Breast epithelium (tissue), 3 donors: ENCODE results near the gene PLXNA4.

ENCODE experiments used
- POLR2A ChIP-seq: fragments of 450-650 bp; IDR thresholded peaks from one replicate; pipeline ENCODE4 v1.6.1; 2016; ENCODE audit warnings: antibody characterized with exemption, mild to moderate bottlenecking, moderate library complexity
- POLR2AphosphoS5 ChIP-seq, 3 donors: sonication (generic); formaldehyde crosslinking; IDR thresholded peaks; one replicate each; pipeline ENCODE4 v1.6.1; 2017; ENCODE audit warnings: antibody characterized with exemption in 3 of 3
- TF ChIP-seq, protein P1 (sequence below), 3 donors: fragments of 450-650 bp; IDR thresholded peaks; one replicate each; pipeline ENCODE4 v1.5.1; 2016 to 2017; ENCODE audit warnings: antibody characterized with exemption in 3 of 3, mild to moderate bottlenecking in 3 of 3, moderate library complexity in 3 of 3

DNA sequence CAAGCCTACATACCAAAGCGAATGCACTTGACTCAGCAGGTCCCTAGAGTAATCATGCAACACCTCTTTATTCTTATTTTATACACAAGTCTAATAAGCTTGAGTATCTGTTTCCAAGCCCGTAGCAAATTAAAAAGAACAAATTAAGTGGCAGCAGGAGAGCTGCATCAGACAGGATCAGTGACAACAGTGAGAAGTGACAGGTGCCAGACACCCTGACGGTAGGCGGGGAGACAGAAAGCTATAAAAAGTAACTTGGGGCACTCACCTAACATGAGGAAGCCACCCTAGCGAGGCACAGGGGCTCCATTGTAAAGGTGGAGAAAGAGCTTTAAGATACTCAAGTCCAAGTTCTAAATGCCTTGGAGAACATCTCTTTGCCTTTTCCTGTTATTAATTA lies 174.2 kb downstream of the PLXNA4 start:
- TF ChIP-seq, protein P1, sequence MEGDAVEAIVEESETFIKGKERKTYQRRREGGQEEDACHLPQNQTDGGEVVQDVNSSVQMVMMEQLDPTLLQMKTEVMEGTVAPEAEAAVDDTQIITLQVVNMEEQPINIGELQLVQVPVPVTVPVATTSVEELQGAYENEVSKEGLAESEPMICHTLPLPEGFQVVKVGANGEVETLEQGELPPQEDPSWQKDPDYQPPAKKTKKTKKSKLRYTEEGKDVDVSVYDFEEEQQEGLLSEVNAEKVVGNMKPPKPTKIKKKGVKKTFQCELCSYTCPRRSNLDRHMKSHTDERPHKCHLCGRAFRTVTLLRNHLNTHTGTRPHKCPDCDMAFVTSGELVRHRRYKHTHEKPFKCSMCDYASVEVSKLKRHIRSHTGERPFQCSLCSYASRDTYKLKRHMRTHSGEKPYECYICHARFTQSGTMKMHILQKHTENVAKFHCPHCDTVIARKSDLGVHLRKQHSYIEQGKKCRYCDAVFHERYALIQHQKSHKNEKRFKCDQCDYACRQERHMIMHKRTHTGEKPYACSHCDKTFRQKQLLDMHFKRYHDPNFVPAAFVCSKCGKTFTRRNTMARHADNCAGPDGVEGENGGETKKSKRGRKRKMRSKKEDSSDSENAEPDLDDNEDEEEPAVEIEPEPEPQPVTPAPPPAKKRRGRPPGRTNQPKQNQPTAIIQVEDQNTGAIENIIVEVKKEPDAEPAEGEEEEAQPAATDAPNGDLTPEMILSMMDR (IDR thresholded peaks at IDR 0.05) = no peak
- TF ChIP-seq POLR2A = no peak
- TF ChIP-seq POLR2AphosphoS5 (IDR thresholded peaks at IDR 0.05) = no peak
